Thymus (tissue), 11 donors: Measurements from ENCODE around the gene PPM1K. TPM values are rescaled to one million over a fixed set of nuclear protein-coding genes. Genes with fewer than 3 reads are reported as not detected.
"Not testable (repeated sequence)": the region's sequence is repeated elsewhere in the genome, so short reads cannot be mapped to it uniquely, and the experiment has no call there.

Experiments
- DNase-seq, 9 donors: peaks; one replicate each; pipeline ENCODE4 v3.0.0-alpha.2; 2013; ENCODE audit warnings: low spot score in 9 of 9, low read depth in 6 of 9, missing footprints in 1 of 9
- H3K27ac ChIP-seq, 2 donors: one replicate each; pipeline ENCODE4 v1.5.1; 2013; ENCODE audit warnings: control low read depth in 1 of 2, low read depth in 1 of 2, low read length in 1 of 2, mild to moderate bottlenecking in 1 of 2, moderate library complexity in 1 of 2
- H3K27me3 ChIP-seq, 2 donors: one replicate each; pipeline ENCODE4 v1.5.1; 2013; ENCODE audit warnings: low read length in 1 of 2; ENCODE audit not compliant: control insufficient read depth in 2 of 2, insufficient read depth in 1 of 2
- H3K36me3 ChIP-seq, 2 donors: one replicate each; pipeline ENCODE4 v1.5.1; 2013; ENCODE audit warnings: low read length in 1 of 2, mild to moderate bottlenecking in 1 of 2, moderate library complexity in 1 of 2; ENCODE audit not compliant: control insufficient read depth in 2 of 2, insufficient read depth in 2 of 2
- H3K4me1 ChIP-seq, 2 donors: one replicate each; pipeline ENCODE4 v1.5.1; 2013; ENCODE audit warnings: low read length in 2 of 2; ENCODE audit not compliant: control insufficient read depth in 2 of 2, insufficient read depth in 2 of 2
- H3K4me3 ChIP-seq, 2 donors: one replicate each; pipeline ENCODE4 v1.5.1; 2013; ENCODE audit warnings: low read length in 2 of 2, control low read depth in 1 of 2, mild to moderate bottlenecking in 1 of 2
- H3K9me3 ChIP-seq, 2 donors: one replicate each; pipeline ENCODE4 v1.5.1; 2013; ENCODE audit warnings: low read length in 1 of 2, mild to moderate bottlenecking in 1 of 2; ENCODE audit not compliant: control insufficient read depth in 2 of 2, insufficient read depth in 1 of 2
- WGBS: extraction: QIAGEN DNeasy Blood & Tissue Kit; methylation state at CpG from one replicate; pipeline ENCODE4 v1.1.7; 2013; 5-methylcytosine and 5-hydroxymethylcytosine counted together
- polyA plus RNA-seq: library from polyadenylated mRNA; stranded (reverse); fragments of 200-250 nt; gene quantifications from one replicate; pipeline ENCODE4 v1.2.3, GENCODE V29; 2013
- total RNA-seq: library from RNA; stranded (reverse); fragments of 120-200 nt; gene quantifications from one replicate; pipeline ENCODE4 v1.2.4, GENCODE V29; 2013
- donor health status: healthy.

PPM1K gene
- total and polyA plus RNA-seq, 2 donors: 12.2 to 22.9 TPM

DNA sequence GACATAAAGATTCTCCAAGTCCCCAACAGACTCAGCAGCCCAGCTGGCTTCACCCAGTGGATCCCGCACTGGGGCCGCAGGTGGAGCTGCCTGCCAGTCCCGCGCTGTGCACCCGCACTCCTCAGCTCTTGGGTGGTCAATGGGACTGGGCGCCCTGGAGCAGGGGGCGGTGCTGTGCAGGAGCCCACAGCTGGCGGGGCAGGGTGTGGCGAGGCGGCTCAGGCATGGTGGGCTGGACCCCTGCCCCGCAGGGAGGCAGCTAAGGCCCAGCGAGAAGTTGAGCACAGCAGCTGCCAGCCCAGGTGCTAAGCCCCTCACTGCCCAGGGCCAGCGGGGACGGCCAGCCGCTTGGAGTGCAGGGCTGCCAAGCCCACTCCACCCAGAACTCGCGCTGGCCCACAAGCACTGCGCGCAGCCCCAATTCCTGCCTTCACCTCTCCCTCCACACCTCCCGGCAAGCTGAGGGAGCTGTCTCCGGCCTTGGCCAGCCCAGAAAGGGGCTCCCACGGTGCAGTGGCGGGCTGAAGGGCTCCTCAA lies 28.8 kb upstream of the PPM1K start:
- H3K9me3 ChIP-seq, H3K4me1 ChIP-seq, H3K36me3 ChIP-seq, H3K27ac ChIP-seq, H3K27me3 ChIP-seq, H3K4me3 ChIP-seq, DNase-seq: not testable (repeated sequence)
- WGBS: 98% methylated on average over 23 of the region's 23 CpGs

GRCh38 chr4:88308587-88308986 lies 24.2 kb upstream of the PPM1K start:
- H3K4me3 ChIP-seq: no peak overlapping the region
- peaks cover 0 to 8% of the 10 kb centered on the region in 2 donors for H3K9me3 ChIP-seq
- no peak overlapping the region for H3K27ac ChIP-seq
- WGBS: 91% methylated on average over 1 of the region's 1 CpG
- H3K4me1 ChIP-seq: no peaks in the 10 kb centered on the region
- H3K27me3 ChIP-seq: no peaks in the 10 kb centered on the region
- no peaks in the 10 kb centered on the region for H3K36me3 ChIP-seq
- DNase-seq: no peak

DNA sequence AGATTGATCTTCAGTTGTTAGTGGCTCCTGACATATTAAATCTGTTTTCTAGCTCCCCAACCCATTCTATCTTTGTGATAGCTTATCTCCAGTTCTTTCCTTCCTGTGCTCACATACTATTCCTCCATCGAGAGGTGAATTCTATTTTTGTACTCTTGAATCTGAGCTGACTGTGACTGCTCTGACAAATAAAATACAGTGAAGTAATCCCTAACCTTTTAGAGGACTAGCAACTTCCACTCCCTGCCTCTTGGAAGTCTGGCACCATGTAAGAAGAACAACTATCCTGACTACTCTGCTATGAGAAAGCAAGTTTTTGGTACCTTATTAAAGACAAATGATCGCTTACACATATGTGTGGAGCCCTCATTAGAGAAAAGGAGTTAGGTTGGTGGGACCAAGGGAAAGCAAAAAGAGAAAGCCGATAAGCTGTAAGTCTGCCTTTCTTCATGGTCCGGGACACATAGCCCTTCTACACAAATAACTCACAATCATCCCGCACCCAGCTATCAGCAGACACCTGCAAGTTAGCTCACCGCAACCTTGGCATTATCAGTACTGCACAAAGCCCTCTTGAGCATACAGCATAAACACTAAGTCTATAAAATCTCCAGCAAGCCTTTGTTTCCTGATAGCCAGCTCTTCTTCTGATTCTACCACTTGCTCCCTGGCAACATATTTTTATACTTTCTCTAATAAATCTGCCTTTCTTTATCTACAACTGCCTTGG lies 13.5 kb upstream of the PPM1K start:
- no peak overlapping the region for H3K4me3 ChIP-seq
- DNase-seq: no peak
- H3K36me3 ChIP-seq: no peaks in the 10 kb centered on the region
- H3K9me3 ChIP-seq: no peaks in the 10 kb centered on the region
- WGBS: 89% methylated on average over 6 of the region's 6 CpGs
- no peaks in the 10 kb centered on the region for H3K4me1 ChIP-seq
- H3K27me3 ChIP-seq: no peaks in the 10 kb centered on the region
- no peak overlapping the region for H3K27ac ChIP-seq

- 97% methylated on average over 1 of the region's 1 CpG for WGBS
- Histone ChIP-seq H3K27ac (no peak overlapping the region), H3K36me3 (no peaks in the 10 kb centered on the region), H3K27me3 (no peaks in the 10 kb centered on the region), H3K9me3 (no peaks in the 10 kb centered on the region), H3K4me3 (no peak overlapping the region), H3K4me1 (no peaks in the 10 kb centered on the region)
- no peak for DNase-seq
These were observed 12.8 kb upstream of the PPM1K start for GRCh38 chr4:88297212-88297516.

- 96% methylated on average over 5 of the region's 5 CpGs for WGBS
- Histone ChIP-seq H3K27me3 (no peaks in the 10 kb centered on the region), H3K4me1 (no peaks in the 10 kb centered on the region), H3K4me3 (no peak overlapping the region), H3K36me3 (no peaks in the 10 kb centered on the region), H3K27ac (no peak overlapping the region), H3K9me3 (no peaks in the 10 kb centered on the region)
- DNase-seq: no peak
These were observed 12.3 kb upstream of the PPM1K start for GRCh38 chr4:88296413-88297211.

DNA sequence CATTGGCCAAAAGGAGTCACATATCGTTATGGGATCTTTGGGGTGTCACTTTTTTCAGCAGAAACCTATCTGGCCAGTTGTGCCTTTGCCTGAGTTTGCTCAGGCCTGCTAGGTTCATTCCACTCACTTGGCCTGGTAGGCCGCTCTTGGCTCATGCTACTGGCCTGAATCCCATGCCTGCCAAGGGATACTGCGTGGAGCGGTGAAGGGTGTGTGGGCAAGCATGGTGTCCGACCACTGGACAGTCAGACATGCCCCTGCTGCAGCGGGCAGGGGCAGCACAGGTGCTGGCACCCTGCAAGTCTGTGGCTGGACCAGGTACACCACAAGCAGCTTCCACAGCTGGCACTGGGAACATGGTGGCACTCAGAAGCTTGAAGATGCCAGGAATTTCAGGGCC lies 11.3 kb upstream of the PPM1K start:
- Histone ChIP-seq H3K4me3 (no peak overlapping the region), H3K27ac (no peak overlapping the region), H3K27me3 (no peaks in the 10 kb centered on the region), H3K36me3 (no peaks in the 10 kb centered on the region), H3K9me3 (no peaks in the 10 kb centered on the region), H3K4me1 (no peaks in the 10 kb centered on the region)
- DNase-seq: no peak
- over 99% methylated on average over 6 of the region's 6 CpGs for WGBS

DNA sequence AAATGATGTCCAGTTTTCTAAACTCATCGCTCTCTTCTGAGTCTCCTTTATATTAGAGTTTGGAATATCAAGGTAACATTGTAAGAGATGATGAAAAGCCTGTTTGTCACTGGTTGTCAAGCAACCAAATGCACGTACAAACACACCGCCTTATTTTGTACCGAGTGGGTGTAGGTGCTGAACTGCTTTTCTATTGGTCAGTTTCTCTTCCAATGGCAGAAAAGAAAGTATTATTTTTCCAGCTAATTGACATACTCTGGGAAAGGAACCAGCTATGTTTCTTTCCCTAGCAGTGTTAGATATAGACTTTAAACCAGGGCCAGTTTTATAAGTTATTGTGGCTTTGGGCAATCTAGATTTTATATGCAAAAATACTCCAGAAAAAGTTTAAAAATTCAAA lies 6.6 kb upstream of the PPM1K start:
- Histone ChIP-seq H3K4me3 (no peak overlapping the region), H3K36me3 (no peaks in the 10 kb centered on the region), H3K4me1 (no peaks in the 10 kb centered on the region), H3K27me3 (no peaks in the 10 kb centered on the region), H3K27ac (no peak overlapping the region), H3K9me3 (no peaks in the 10 kb centered on the region)
- 95% methylated on average over 4 of the region's 4 CpGs for whole genome bisulfite sequencing
- no peak for DNase-seq

DNA sequence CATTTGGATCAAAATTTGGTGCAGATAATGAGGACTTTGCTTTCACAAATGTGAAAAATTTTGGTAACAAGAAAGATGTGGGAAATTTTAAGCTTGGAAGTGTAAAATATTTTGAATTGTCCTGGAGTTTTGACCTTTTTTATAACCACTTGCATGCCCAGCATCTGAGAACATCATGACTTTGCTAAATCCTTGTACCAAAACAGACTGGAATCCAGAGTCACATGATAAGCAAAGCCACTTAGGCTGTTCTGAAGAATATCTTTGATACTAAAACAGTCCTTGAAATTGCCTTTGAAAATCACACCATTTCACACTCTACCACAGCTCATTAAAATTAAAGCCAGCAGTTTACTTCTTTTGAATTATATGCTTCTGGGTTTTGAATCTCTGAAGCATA lies 2.5 kb upstream of the PPM1K start:
- peaks cover 7 to 14% of the 10 kb centered on the region in 2 donors for H3K4me1 ChIP-seq
- no peaks in the 10 kb centered on the region for H3K27me3 ChIP-seq
- H3K27ac ChIP-seq: no peak overlapping the region
- DNase-seq: no peak
- H3K9me3 ChIP-seq: no peaks in the 10 kb centered on the region
- no peak overlapping the region for H3K4me3 ChIP-seq
- no peaks in the 10 kb centered on the region for H3K36me3 ChIP-seq

GRCh38 chr4:88285235-88285653 lies 883 bp upstream of the PPM1K start:
- Histone ChIP-seq H3K36me3 (no peaks in the 10 kb centered on the region), H3K4me3 (peak overlapping the region; percentile 63 to 85), H3K9me3 (no peaks in the 10 kb centered on the region), H3K27me3 (no peaks in the 10 kb centered on the region), H3K27ac (peak overlapping the region; percentile 94 to 98), H3K4me1 (peaks cover 7 to 14% of the 10 kb centered on the region in 2 donors)
- peak in 2 of 9 donors; percentile 6 to 7 for DNase-seq
- WGBS: 70% methylated on average over 4 of the region's 4 CpGs
